ENCODE data around the gene LIG3.
"Not testable (repeated sequence)": the region's sequence is repeated elsewhere in the genome, so short reads cannot be mapped to it uniquely, and the experiment has no call there.

LIG3 gene

GRCh38 chr17:35000965-35001364, 20.7 kb downstream of the LIG3 start:
- not testable (repeated sequence) for DNase-seq

- DNase-seq = no peak
Observed at GRCh38 chr17:35001549-35001948, 21.2 kb downstream of the LIG3 start.

DNA sequence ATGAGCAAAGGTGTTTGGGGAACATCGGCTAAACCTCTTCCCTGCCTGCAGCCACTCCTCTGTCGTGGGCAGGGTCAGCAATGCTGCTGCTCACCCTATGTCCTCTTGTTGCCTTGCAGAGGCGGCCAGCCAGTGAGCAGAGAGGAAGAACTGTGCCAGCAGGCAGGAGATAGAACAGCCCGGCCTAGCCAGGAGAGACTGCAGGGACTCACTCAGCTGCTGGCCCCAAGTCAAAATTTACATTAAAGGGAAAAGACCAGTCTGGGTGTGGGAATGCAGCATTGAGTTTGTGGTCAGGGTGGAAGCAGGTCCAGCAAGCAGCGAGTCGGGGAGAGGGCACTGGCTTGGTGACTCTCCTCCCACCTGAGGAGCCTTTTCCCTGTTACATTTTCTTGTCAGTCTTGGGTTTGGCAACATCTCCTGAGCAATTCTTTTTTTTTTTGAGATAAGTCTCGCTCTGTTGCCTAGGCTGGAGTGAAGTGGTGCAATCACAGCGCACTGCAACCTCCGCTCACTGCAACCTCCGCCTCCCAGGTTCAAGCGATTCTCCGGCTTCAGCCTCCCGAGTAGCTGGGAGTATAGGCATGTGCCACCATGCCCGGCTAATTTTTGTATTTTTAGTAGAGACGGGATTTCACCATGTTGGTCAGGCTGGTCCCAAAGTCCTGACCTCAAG, 22.7 kb downstream of the LIG3 start:
- DNase-seq = no peak

DNA sequence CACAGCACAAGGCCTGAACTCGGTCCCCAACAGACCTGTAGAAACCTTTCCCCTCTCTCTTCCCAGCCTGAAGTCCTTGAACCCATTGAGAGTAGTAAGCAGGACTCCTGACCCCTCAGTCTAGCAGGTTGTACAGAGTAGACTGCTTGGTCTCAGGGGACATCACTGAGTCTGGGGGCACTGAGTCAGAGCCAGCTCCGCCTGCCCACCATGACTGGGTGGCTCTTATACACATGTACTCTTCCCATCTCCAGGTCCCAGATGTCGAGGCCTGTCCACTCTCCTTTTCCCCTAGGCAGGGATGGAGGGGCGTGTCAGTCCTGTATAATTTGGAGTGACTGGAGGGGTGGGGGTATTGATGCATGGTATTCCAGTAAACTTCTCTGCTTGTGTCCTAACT, 23.5 kb downstream of the LIG3 start:
- no peak for DNase-seq

DNA sequence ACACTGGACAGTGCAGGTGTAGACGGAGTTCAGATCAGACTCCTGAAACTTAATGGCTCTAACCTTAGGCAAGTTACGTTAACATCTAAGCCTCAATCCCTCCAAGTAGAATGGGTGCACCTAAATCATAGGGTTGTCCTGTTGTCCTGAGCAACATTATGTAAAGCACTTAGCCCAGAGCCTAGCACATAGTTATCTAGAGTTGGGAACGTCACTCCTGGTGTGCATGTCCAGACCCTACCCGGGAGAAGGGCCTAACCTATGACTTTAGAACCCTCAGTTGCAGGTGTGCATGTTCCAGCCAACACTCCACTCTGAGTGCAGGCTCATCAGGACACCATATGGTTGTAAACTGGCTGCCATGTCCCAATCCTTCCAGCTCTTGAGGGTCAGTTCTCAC, 26.0 kb downstream of the LIG3 start:
- DNase-seq = no peak

DNA sequence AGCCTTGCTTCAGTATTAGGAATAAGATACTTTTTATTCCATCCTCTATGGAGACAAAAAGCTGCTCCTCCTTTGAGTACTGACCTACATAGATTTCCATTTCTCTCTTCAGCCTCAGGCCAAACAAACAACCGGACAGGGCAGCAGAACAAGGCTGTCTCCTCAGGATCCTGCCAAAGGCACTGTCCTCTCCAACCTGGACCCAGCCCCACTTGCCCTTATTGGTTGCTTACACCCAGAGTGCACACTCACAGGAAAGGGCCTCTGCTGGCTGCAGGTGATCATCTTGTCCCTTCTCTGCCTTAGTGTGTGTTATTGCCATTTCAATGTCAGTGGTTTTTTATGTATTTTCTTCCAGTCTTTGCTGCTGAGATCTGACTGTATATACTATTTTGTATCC, 26.6 kb downstream of the LIG3 start:
- no peak for DNase-seq

DNA sequence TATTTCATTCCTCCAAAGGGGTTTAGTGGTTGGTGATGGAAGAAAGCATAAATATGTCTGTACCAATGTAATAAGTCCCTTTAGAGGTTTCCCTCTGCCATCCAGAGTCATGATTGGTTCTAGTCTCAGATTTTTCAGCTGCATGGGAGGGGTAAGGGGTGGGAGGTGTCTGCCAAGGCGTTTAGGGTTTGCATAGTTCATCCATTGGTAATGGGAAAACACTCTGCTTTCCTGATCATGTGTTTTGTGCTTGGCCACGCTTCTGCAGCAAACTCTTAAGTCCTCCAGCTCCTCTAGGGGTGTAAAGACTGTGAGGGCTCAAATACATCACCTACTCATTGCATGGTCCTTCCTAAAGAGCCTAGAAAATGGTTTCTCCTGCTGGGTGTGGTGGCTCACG, 29.8 kb downstream of the LIG3 start:
- DNase-seq = no peak

GRCh38 chr17:35011671-35012216, 31.4 kb downstream of the LIG3 start:
- no peak for DNase-seq

- DNase-seq = no peak
Observed at GRCh38 chr17:35016369-35016768, 36.1 kb downstream of the LIG3 start.

DNA sequence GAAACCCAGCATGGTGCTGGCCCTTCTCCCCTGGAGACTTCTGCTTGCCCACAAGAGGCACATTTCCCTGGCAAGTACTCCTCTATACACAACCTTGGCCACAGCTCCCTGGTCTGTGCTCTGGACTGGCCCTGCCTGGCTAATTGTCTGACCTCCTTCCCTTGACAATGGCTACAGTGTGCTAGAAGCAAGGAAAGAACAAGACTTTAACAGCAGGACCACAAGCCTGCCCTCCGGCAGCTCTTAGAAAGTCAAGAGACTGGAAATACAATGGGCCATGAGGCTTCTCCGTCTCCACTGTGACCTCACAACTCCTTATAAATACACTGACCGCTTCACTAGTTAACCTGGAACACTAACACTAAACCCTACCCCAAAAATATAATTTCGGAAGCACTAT, 36.7 kb downstream of the LIG3 start:
- DNase-seq = no peak

DNA sequence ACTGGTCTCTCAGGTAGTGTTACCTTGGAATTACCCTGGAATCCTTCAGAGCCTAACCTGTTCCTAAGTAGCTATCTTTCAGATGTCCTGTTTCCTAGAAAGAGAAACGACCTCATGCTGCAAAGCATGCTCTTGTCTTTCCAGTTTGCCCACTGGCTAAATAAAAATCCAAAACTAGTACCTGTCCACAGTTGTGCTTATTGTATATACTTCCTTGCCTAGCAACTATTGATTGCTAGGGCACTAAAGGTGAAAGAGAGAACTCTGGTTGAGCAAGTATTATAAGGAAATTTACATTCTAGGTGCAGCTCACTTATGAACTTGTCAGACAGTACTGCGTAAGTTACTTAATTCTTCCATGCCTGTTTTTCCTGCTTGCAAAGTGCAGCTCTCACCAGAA, 38.5 kb downstream of the LIG3 start:
- DNase-seq = no peak

GRCh38 chr17:35019386-35020179, 39.3 kb downstream of the LIG3 start:
- DNase-seq = no peak

- DNase-seq = no peak
Observed at GRCh38 chr17:35021520-35022380, 41.4 kb downstream of the LIG3 start.

GRCh38 chr17:35022536-35023063, 42.3 kb downstream of the LIG3 start:
- peak; percentile 73 to 77 for DNase-seq

DNA sequence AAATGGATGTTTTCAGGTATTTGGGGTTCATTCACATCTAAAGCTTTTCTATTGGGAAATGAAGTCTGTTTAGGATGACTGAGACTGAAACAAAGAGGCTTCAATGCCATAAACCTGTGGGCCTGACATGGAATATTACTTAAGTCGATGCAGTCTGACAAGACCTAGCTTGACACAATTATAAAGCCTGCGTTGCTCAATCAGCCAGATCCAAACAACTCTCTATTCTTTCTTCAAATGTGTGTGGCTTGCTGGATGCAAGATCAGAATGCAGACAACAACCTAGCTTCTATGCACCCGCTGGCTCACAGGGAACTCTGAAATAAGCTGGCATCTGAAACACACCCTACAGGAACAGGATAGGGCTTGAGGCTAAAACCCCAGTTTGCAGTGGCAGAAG, 43.2 kb downstream of the LIG3 start:
- DNase-seq = no peak

GRCh38 chr17:35025541-35025940, 45.2 kb downstream of the LIG3 start:
- DNase-seq = no peak

DNA sequence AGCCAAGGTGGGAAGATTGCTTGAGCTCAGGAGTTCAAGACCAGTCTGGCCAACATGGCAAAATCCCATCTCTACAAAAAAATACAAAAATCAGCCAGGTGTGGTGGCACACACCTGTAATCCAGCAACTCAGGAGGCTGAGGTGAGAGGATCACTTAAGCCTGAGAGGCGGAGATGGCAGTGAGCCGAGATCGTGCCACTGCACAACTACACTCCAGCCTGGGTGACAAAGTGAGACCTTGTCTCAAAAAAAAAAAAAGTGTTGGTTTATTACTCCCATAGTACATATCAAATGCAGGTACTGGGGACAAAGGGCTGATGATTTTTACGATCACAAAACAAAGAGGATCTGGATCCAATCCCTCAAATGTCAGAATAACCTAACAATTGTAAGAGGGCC, 47.8 kb downstream of the LIG3 start:
- not testable (repeated sequence) for DNase-seq

- DNase-seq = no peak
Observed at GRCh38 chr17:35028531-35029262, 48.4 kb downstream of the LIG3 start.

DNA sequence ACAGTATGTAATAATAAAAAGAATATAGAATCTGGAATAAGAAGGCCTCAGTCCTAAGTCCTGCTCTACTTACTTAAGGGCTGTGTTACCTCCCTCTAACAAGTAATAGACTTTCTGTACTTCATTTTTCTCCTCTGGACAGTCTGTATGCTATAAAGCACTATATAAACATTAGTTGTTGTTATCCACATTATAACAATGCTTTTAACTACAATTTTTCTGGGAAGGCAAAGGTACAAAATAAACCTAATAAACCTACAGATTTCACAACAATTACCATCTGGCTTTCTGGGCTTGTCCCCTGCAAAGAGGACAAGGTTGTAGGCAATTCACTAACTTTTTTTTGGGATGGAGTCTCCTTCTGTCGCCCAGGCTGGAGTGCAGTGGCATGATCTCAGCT, 50.5 kb downstream of the LIG3 start:
- DNase-seq = no peak

- no peak for DNase-seq
Observed at GRCh38 chr17:35038453-35038852, 58.1 kb downstream of the LIG3 start.

DNA sequence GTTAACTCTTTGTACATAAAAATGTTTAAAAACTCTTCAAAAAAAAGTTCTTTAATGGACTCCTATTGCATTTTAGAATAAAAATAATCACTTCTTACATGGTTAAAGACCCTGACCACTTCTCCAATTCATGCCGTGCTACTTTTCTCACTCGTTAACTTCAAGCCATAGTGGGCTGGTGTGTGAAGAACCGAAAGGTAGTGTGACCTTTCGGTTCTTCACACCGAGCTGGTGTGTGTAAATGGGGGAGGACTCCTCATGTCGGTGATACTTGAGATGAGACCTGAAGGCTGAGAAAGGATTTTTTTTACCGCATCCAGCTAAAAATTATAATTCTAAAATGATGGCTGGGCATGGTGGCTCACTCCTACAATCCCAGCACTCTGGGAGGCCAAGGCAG, 61.1 kb downstream of the LIG3 start:
- no peak for DNase-seq

GRCh38 chr17:35044181-35044580, 63.9 kb downstream of the LIG3 start:
- DNase-seq = no peak
